Heart right ventricle (tissue), 16 donors: Measurements from ENCODE around the gene OCA2. TPM values are rescaled to one million over a fixed set of nuclear protein-coding genes. Genes with fewer than 3 reads are reported as not detected.

Experiments
- ATAC-seq, 8 donors: fragments of 200-7000 bp; cut with Tn5 transposase; one replicate each; pipeline ENCODE4 v1.9.1; 2020; ENCODE audit warnings: mild to moderate bottlenecking in 8 of 8, moderate library complexity in 8 of 8, moderate number of reproducible peaks in 1 of 8
- DNase-seq, 2 donors: peaks; one replicate each; pipeline ENCODE4 v3.0.0-alpha.2; 2020
- H3K27ac ChIP-seq, 10 donors: fragments of 200-600 bp; sonication (generic) in 2 of 10; one replicate each; pipeline versions ENCODE4 v1.5.0 to v1.8.0; 2020 to 2022; ENCODE audit warnings: mild to moderate bottlenecking in 3 of 10
- H3K27me3 ChIP-seq, 7 donors: fragments of 200-600 bp; one replicate each; pipeline ENCODE4 v1.8.0; 2021 to 2022; ENCODE audit warnings: mild to moderate bottlenecking in 2 of 7
- H3K36me3 ChIP-seq, 9 donors: fragments of 200-600 bp; sonication (generic) in 1 of 9; one replicate each; pipeline versions ENCODE4 v1.5.0 to v1.8.0; 2020 to 2022; ENCODE audit warnings: mild to moderate bottlenecking in 2 of 9
- H3K4me1 ChIP-seq, 9 donors: fragments of 200-600 bp; sonication (generic) in 1 of 9; one replicate each; pipeline versions ENCODE4 v1.5.0 to v1.8.0; 2020 to 2022; ENCODE audit warnings: mild to moderate bottlenecking in 4 of 9
- H3K4me3 ChIP-seq, 10 donors: fragments of 200-600 bp; sonication (generic) in 2 of 10; one replicate each; pipeline versions ENCODE4 v1.5.0 to v1.8.0; 2020 to 2022; ENCODE audit warnings: mild to moderate bottlenecking in 7 of 10, moderate library complexity in 2 of 10
- H3K9me3 ChIP-seq, 11 donors: fragments of 200-600 bp in 10 of 11; sonication (generic) in 2 of 11; one replicate each; pipeline versions ENCODE4 v1.5.0 to v1.8.0; 2013 to 2022; ENCODE audit warnings: mild to moderate bottlenecking in 2 of 11, control low read depth in 1 of 11, moderate library complexity in 1 of 11
- CTCF ChIP-seq, 9 donors: fragments of 200-600 bp; sonication (generic) in 2 of 9; IDR thresholded peaks; one replicate each; pipeline versions ENCODE4 v1.5.0 to v1.8.0; 2021 to 2022; ENCODE audit warnings: antibody characterized with exemption in 9 of 9, mild to moderate bottlenecking in 5 of 9, moderate library complexity in 1 of 9
- WGBS, 2 donors: extraction: QIAGEN DNeasy Blood & Tissue Kit; methylation state at CpG; one replicate each; pipeline ENCODE4 v1.1.7; 2013; ENCODE audit warnings: inconsistent platforms in 1 of 2; 5-methylcytosine and 5-hydroxymethylcytosine counted together
- intact Hi-C, 10 donors: fragments of 100-400 bp; cut with DNase I; formaldehyde crosslinking; loops; one replicate each; pipeline versions ENCODE4 v1.11.1 to v1.14.2; 2022
- polyA plus RNA-seq, 2 donors: library from polyadenylated mRNA; stranded (reverse); fragments of 200-250 nt; gene quantifications; one replicate each; pipeline ENCODE4 v1.2.3, GENCODE V29; 2013
- total RNA-seq, 10 donors: library from RNA; stranded (reverse); fragmentation: NEBNext Ultra II Directional in 3 of 10; extraction: Animal tissue kit (Norgen Biotek cat#: 25700) in 3 of 10; gene quantifications; one replicate each; pipeline versions ENCODE4 v1.2.1 to v1.2.4, GENCODE V29; 2021 to 2023
- donor health status: Arrhythmogenic right ventricular cardiomyopathy.
- donor health status: ischemic (EF 13 %, LVEDD 7.1; RV severe dilation, severe dysfunction).
- donor health status: healthy with polysubstance abuse.
- donor health status: DM: no; HTN: yes; CAD: no.
- donor health status: DM: no; HTN: no; CAD: no.
- donor health status: ischemic (EF 25% LVEDD 6.9; RV normal size, moderate dysfunction).
- donor health status: ischemic (EF 25% LVEDD 5.7; RV mildly dilated, moderate dysfunction).
- donor health status: healthy.
- donor health status: DM: yes; HTN: yes; CAD: no.
- donor health status: Ischemic cardiomyopathy.
- donor health status: ischemic (EF 35%, LVEDD 5.7; RV mildly dilated, moderate dysfunction).
- donor health status: nonischemic (EF 11% LVEDD 7.7; RV severe dilation, severe dysfunction).
- donor health status: DM: yes; HTN: yes; CAD: no.
- donor health status: PGD.
- donor health status: ischemic (EF 29% LVEDD 5.4; RV normal size, mild dysfunction).
- donor health status: nonischemic (EF 23%, LVEDD 6.1; RV moderate dilation, normal function).

The OCA2 gene
- total and polyA plus RNA-seq, 12 donors = 0.04 to 0.32 (median 0.17) TPM; not detected in 6

GRCh38 chr15:28049581-28049980 lies 49.5 kb downstream of the OCA2 start:
- intact Hi-C loops = no loop called here
- peaks cover 0 to 9% (median 6%) of the 10 kb centered on the region in 9 donors for H3K4me1 ChIP-seq
- peaks cover 0 to 9% (median 0%) of the 10 kb centered on the region in 11 donors for H3K9me3 ChIP-seq
- ATAC-seq (no peak), DNase-seq (no peak)
- H3K4me3 ChIP-seq = no peak overlapping the region
- no peaks in the 10 kb centered on the region for H3K36me3 ChIP-seq
- no peak overlapping the region for H3K27ac ChIP-seq
- WGBS, 2 donors = 83 to 88% methylated on average over 3 of the region's 3 CpGs
- peaks cover 0 to 8% (median 0%) of the 10 kb centered on the region in 7 donors for H3K27me3 ChIP-seq
- no peak for TF ChIP-seq CTCF (IDR thresholded peaks at IDR 0.05)

GRCh38 chr15:28047277-28047676 lies 51.8 kb downstream of the OCA2 start:
- no peak overlapping the region for H3K27ac ChIP-seq
- H3K9me3 ChIP-seq = peaks cover 0 to 9% (median 0%) of the 10 kb centered on the region in 11 donors
- intact Hi-C loops = no loop called here
- peaks cover 0 to 8% (median 0%) of the 10 kb centered on the region in 7 donors for H3K27me3 ChIP-seq
- no peaks in the 10 kb centered on the region for H3K36me3 ChIP-seq
- 66 to 75% methylated on average over 3 of the region's 3 CpGs for WGBS, 2 donors
- DNase-seq (no peak), ATAC-seq (no peak)
- TF ChIP-seq CTCF (IDR thresholded peaks at IDR 0.05) = no peak
- H3K4me1 ChIP-seq = peaks cover 0 to 6% (median 1%) of the 10 kb centered on the region in 9 donors
- H3K4me3 ChIP-seq = no peak overlapping the region

DNA sequence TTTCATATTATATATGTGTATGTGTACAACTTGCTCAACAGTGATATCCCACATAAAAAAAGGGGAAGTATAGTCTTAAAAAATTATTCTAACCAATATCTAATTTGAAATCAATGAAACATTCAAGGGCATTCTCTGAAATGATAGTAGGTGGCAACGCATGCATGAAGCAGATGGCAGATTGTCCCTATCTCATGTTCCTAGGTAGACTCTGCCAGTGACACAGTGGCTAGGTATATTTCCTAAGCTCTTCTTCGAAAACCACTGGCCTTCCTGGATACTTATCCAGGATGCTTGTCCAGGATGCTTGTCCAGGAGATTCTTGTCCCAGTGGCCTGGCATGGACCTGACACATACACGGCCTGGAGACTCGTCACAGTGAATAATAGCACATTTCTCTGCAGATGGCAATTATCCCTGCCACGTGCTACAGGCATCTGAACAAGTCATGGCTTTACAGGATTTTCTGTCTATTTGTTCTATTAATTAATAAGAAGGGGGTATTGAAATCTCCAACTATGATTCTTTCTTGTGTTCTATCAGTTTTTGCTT lies 54.9 kb downstream of the OCA2 start:
- TF ChIP-seq CTCF (IDR thresholded peaks at IDR 0.05) = no peak
- Histone ChIP-seq H3K36me3 (no peaks in the 10 kb centered on the region), H3K4me1 (no peaks in the 10 kb centered on the region), H3K27me3 (peaks cover 0 to 9% (median 0%) of the 10 kb centered on the region in 7 donors), H3K27ac (no peak overlapping the region), H3K9me3 (peaks cover 0 to 9% (median 0%) of the 10 kb centered on the region in 11 donors), H3K4me3 (no peak overlapping the region)
- WGBS, 2 donors = 80 to 85% methylated on average over 5 of the region's 5 CpGs
- DNase-seq (no peak), ATAC-seq (no peak)
- intact Hi-C loops = no loop called here

- Histone ChIP-seq H3K4me3 (no peak overlapping the region), H3K36me3 (no peaks in the 10 kb centered on the region), H3K9me3 (peaks cover 0 to 9% (median 0%) of the 10 kb centered on the region in 11 donors), H3K4me1 (no peaks in the 10 kb centered on the region), H3K27ac (no peak overlapping the region), H3K27me3 (peaks cover 0 to 11% (median 0%) of the 10 kb centered on the region in 7 donors)
- DNase-seq (no peak), ATAC-seq (no peak)
- intact Hi-C loops = no loop called here
- TF ChIP-seq CTCF (IDR thresholded peaks at IDR 0.05) = no peak
These were observed 55.4 kb downstream of the OCA2 start for GRCh38 chr15:28043691-28044091.
